Measurements from ENCODE around the gene ROR1.

Gene ROR1

DNA sequence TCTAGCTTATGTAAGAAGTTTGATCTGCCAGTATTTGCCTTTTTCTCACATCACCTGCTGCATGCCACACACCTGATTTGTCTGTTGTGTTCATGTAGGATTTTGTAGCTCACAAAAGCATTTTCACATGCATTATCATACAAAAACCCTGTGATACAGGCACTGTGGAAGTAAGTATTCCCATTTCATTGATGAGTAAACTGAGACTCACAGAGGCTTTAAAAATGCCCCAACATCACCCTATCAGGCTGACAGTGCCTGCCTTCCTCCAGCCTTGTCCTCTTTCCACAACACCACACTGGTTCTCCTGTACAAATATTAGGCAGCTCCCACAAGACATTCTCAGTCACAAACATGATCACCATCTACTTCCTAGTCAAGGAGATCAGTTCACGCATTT, 343.7 kb downstream of the ROR1 start:
- no peak for DNase-seq

DNA sequence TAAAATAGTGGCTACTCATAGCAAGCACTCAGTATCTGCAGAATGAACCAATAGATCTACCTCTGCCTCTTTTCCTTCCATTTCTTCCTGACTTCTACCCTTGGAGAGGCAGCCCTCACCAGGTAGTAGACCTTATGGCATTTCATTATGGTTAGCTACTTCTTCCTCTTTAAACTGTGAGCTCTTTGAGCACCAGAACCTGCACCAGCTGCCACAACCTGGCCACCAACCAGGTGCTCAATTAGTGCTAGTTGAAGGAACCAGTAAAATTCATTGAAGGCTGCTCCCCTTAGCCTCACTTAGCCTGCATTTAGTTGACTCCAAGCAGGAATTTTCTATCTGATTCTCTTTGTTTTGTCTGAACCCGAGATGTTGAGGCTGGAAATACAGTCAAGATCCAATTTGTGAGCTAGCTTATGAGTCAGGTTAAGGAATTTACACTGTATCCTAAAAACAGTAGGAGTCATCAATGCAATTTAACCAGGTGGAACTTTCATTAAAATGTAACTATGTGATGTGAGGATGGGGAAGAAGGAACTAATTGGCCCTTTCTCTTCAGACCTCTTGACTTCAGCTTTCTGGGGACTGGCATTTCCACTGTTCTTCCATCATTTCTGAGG, 348.1 kb downstream of the ROR1 start:
- no peak for DNase-seq

GRCh38 chr1:64122588-64122987, 348.8 kb downstream of the ROR1 start:
- DNase-seq: no peak

DNA sequence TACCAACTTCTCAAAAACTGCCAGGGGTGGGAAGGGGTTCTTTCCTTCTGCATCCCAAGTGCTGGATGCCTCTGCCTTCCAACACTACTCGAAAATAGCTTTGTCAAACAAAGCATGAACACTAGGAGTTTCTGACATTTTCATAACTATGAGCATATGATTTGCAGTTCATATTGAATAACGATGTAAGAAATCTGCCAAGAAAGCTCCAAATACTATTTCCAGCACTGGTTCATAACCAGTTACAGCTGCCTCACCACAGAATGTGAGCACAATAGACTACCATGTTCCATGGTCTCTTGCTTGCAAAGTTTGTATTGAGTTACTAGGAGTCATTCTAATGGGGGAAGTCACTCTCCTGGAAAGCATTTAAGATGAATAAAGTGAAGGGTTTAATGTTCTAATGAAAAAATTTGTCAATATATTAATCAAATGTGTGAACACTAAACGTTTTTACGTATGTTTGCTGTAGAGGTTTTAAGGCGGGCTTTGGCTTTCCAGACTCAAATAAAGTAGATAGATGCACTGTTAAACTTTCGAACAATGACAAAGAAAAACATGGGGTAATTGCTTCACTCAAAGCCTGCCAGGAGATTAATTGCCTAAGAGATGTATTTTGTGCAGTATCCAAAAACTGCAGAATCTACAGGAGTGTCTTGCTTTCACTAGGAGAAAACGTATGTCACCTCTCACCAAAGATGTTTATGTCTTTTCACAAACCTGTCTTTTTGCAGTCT, 351.1 kb downstream of the ROR1 start:
- DNase-seq: no peak

DNA sequence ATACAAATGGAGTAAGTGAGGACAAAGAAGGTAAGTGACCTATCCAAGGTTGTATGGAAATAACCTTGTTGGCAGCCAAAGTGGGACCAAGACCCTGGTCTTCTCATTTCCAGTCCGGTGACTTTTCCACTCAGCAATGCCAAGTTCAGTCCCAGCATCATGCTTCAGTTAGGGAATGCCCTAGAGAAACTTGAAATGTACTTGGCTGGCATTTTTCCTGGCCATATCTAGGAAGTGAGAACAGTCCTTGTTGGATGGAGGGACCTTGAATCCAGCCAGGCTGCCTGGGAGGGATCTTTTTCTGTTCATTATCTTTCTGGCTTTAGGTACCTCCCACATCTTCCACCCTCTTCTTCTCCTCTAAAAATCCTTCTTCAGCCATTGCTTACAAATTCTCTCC, 352.8 kb downstream of the ROR1 start:
- no peak for DNase-seq

DNA sequence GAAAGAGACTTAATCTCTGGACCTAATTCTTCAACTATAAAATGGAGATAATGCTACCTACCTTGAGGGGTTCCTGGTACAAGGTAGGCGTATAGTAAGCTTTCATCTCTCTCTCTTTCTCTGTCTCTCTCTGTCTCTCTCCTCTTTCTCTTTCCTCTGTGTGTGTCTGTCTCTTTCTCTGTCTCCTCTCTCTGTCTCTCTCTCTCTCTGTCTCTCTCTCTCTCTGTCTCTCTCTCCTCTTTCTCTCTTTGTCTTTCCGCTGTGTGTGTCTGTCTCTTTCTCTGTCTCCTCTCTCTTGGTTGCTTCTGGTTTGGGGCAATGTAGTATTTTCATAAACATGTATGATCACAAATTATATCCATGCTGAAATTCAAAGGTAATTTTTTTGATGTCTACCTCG, 353.5 kb downstream of the ROR1 start:
- DNase-seq: no peak

- no peak for DNase-seq
These were observed 355.9 kb downstream of the ROR1 start for GRCh38 chr1:64129701-64130100.

DNA sequence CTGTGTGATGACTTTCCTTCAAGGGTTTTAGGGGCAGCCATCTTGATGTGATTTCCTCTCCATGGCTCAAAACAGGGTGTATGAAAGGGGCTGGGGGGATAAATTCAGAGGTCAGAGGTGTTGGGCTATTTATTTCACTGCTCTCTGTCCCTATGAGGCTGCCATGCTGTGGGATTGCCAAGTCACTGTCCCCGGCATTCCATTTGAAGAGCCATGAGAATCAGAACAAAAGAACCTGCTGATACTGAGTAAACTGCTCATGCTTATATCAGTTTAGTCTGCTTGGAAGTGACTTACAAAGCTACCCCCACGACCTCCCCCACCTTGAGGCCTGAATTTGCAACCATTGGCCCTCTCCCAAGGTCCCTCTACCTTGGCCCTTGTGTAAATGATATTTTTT, 357.3 kb downstream of the ROR1 start:
- DNase-seq: no peak

DNA sequence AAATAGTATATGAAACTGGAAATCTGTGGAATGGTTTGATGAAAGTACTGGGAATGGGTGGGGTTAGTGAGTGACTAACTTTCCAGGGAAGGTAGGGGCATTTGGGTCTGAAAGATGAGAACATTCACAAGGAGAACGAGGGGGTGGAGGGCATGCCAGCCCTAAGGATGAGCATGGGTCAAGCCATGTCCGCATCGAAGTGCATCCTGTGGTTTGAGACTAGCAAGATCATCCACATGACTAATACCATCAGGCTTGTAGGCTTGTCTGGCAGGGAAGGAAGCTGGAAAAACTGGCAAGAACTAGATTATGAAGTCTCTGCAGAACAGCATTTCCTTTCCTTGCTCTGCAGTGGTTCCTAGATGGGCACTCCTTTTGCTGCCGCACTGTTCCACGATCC, 359.2 kb downstream of the ROR1 start:
- DNase-seq: no peak

GRCh38 chr1:64135462-64136223, 361.8 kb downstream of the ROR1 start:
- DNase-seq: no peak

DNA sequence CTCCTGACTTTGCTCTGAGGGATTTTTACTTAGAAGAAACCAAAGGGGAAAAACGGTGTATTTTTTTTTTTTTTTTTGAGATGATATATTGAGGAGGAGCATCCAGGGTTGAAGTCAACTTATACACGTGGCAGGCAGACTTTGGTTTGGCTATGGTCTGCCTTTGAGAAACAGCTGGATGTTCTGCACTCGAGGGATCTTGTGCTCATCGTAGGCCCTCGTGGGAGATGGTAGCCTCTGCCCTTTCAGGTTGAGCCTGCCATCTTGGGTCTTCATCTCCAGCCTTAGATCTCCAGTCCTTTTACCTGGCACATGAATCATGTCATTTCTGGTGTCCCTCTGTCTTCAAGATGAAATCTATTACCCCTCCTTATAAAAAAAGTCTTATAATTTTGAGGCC, 362.5 kb downstream of the ROR1 start:
- DNase-seq: no peak

- no peak for DNase-seq
These were observed 363.1 kb downstream of the ROR1 start for GRCh38 chr1:64136752-64137411.

GRCh38 chr1:64137412-64137803, 363.6 kb downstream of the ROR1 start:
- DNase-seq: no peak

- DNase-seq: no peak
These were observed 366.1 kb downstream of the ROR1 start for GRCh38 chr1:64139877-64140276.

DNA sequence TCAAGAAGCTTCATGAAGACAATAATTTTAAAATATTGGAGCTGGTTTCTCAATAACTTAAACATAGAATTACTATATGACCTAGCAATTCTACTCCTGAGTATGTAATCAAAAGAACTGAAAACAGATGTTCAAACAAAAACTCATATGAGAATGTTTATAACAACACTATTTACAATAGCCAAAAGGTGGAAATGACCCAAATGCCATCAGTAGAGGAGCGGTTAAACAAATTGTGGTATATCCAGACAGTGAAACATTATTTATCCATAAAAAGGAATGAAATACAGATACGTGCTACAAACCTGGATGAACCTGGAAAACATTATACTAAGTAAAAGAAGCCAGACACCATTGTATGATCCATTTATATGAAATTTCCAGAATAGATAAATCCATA, 366.8 kb downstream of the ROR1 start:
- no peak for DNase-seq

- DNase-seq: no peak
These were observed 373.4 kb downstream of the ROR1 start for GRCh38 chr1:64147045-64147724.

GRCh38 chr1:64147759-64148158, 373.9 kb downstream of the ROR1 start:
- DNase-seq: no peak

GRCh38 chr1:64150266-64150665, 376.4 kb downstream of the ROR1 start:
- DNase-seq: no peak

- DNase-seq: no peak
These were observed 377.0 kb downstream of the ROR1 start for GRCh38 chr1:64150729-64151230.

DNA sequence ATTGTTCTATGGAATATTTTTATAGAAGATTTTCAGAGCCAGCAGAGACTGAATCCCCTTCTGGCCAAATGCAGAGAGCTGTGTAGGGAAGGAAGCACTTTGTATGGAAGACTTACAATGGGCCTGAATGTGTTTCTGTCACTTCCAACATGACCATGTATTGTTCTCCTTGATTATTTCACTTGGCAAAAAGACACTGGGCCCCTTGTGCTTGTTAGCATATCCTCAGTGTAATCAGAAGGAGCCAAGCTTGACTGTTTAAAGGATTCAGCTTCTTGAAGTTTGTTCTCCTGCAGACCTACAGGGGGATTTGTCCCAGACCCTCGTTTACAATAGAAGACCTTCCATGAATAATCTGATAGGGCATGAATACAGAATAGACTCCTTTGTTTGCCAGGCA, 381.5 kb downstream of the ROR1 start:
- DNase-seq: no peak

GRCh38 chr1:64161357-64161941, 387.6 kb downstream of the ROR1 start:
- DNase-seq: no peak

- no peak for DNase-seq
These were observed 388.3 kb downstream of the ROR1 start for GRCh38 chr1:64162151-64162550.
